KMS-11 (cell line): ENCODE data around the gene NLK.
"Not testable (repeated sequence)": the region's sequence is repeated elsewhere in the genome, so short reads cannot be mapped to it uniquely, and the experiment has no call there.

Source experiments
- H2AFZ ChIP-seq: fragments of 200-600 bp; sonication (generic); 2 replicates; pipeline ENCODE4 v1.6.1; 2016; ENCODE audit warnings: antibody characterized with exemption, mixed run types, low read depth
- H3K27ac ChIP-seq: fragments of 200-600 bp; sonication (generic); 2 replicates; pipeline ENCODE4 v1.6.1; 2016; ENCODE audit warnings: mild to moderate bottlenecking, mixed run types
- H3K27me3 ChIP-seq: fragments of 200-600 bp; sonication (generic); 2 replicates; pipeline ENCODE4 v1.6.1; 2017; ENCODE audit warnings: mild to moderate bottlenecking, low read depth, mixed run types, moderate library complexity; ENCODE audit not compliant: insufficient read depth
- H3K36me3 ChIP-seq: fragments of 200-600 bp; sonication (generic); 2 replicates; pipeline ENCODE4 v1.6.1; 2017; ENCODE audit warnings: mild to moderate bottlenecking, mixed run types; ENCODE audit not compliant: insufficient read depth
- H3K4me1 ChIP-seq: fragments of 200-600 bp; sonication (generic); 2 replicates; pipeline ENCODE4 v1.6.1; 2016; ENCODE audit warnings: mild to moderate bottlenecking, low read depth, mixed run types; ENCODE audit not compliant: poor library complexity, severe bottlenecking
- H3K4me2 ChIP-seq: fragments of 200-600 bp; sonication (generic); 2 replicates; pipeline ENCODE4 v1.7.0; 2016; ENCODE audit warnings: mild to moderate bottlenecking, mixed run types
- H3K4me3 ChIP-seq: fragments of 200-600 bp; sonication (generic); IDR thresholded peaks from 2 replicates; pipeline ENCODE4 v1.6.1; 2017; ENCODE audit warnings: low read depth, low read length, mixed read lengths; ENCODE audit not compliant: insufficient read depth
- H3K79me2 ChIP-seq: fragments of 200-600 bp; sonication (generic); 2 replicates; pipeline ENCODE4 v1.6.1; 2016; ENCODE audit warnings: low read depth, mixed run types; ENCODE audit not compliant: insufficient read depth
- H3K9ac ChIP-seq: fragments of 200-600 bp; sonication (generic); 2 replicates; pipeline ENCODE4 v1.6.1; 2016; ENCODE audit warnings: mild to moderate bottlenecking, mixed run types
- H4K20me1 ChIP-seq: fragments of 200-600 bp; sonication (generic); 2 replicates; pipeline ENCODE4 v1.6.1; 2016; ENCODE audit warnings: mild to moderate bottlenecking, mixed run types; ENCODE audit not compliant: insufficient read depth
- CTCF ChIP-seq: fragments of 200-600 bp; sonication (generic); conservative IDR thresholded peaks from 2 replicates; pipeline ENCODE4 v1.6.1; 2017; ENCODE audit warnings: low read depth, mild to moderate bottlenecking, antibody characterized with exemption, low read length, moderate library complexity, mixed read lengths

NLK gene

GRCh38 chr17:28178800-28179199, 136.3 kb downstream of the NLK start:
- TF ChIP-seq CTCF, result no peak
- Histone ChIP-seq H3K9ac (no peak overlapping the region), H3K27ac (no peak overlapping the region), H3K4me2 (no peak overlapping the region), H3K4me3 (no peak overlapping the region), H4K20me1 (no peaks in the 10 kb centered on the region), H3K4me1 (no peaks in the 10 kb centered on the region), H3K27me3 (no peaks in the 10 kb centered on the region), H2AFZ (no peak overlapping the region), H3K36me3 (no peaks in the 10 kb centered on the region), H3K79me2 (no peaks in the 10 kb centered on the region)

GRCh38 chr17:28180449-28180848, 138.0 kb downstream of the NLK start:
- H3K4me1 ChIP-seq, result no peaks in the 10 kb centered on the region
- no peak overlapping the region for H3K27ac ChIP-seq
- TF ChIP-seq CTCF, result no peak
- no peaks in the 10 kb centered on the region for H3K36me3 ChIP-seq
- H3K27me3 ChIP-seq, result no peaks in the 10 kb centered on the region
- no peak overlapping the region for H2AFZ ChIP-seq
- H3K4me2 ChIP-seq, result no peak overlapping the region
- no peaks in the 10 kb centered on the region for H4K20me1 ChIP-seq
- H3K4me3 ChIP-seq, result no peak overlapping the region
- no peaks in the 10 kb centered on the region for H3K79me2 ChIP-seq
- H3K9ac ChIP-seq, result no peak overlapping the region

GRCh38 chr17:28181568-28181967, 139.1 kb downstream of the NLK start:
- Histone ChIP-seq H3K4me2 (no peak overlapping the region), H2AFZ (no peak overlapping the region), H3K4me1 (no peaks in the 10 kb centered on the region), H3K79me2 (no peaks in the 10 kb centered on the region), H3K9ac (no peak overlapping the region), H3K36me3 (no peaks in the 10 kb centered on the region), H3K27me3 (no peaks in the 10 kb centered on the region), H4K20me1 (no peaks in the 10 kb centered on the region), H3K4me3 (no peak overlapping the region), H3K27ac (no peak overlapping the region)
- TF ChIP-seq CTCF, result no peak

GRCh38 chr17:28182559-28182958, 140.1 kb downstream of the NLK start:
- Histone ChIP-seq H4K20me1 (no peaks in the 10 kb centered on the region), H3K4me2 (no peak overlapping the region), H2AFZ (no peak overlapping the region), H3K79me2 (no peaks in the 10 kb centered on the region), H3K27me3 (no peaks in the 10 kb centered on the region), H3K27ac (no peak overlapping the region), H3K4me3 (no peak overlapping the region), H3K9ac (no peak overlapping the region), H3K4me1 (no peaks in the 10 kb centered on the region), H3K36me3 (no peaks in the 10 kb centered on the region)
- TF ChIP-seq CTCF, result no peak

- Histone ChIP-seq H3K9ac (no peak overlapping the region), H3K79me2 (no peaks in the 10 kb centered on the region), H3K27me3 (no peaks in the 10 kb centered on the region), H2AFZ (no peak overlapping the region), H3K36me3 (no peaks in the 10 kb centered on the region), H3K4me2 (no peak overlapping the region), H3K4me3 (no peak overlapping the region), H3K27ac (no peak overlapping the region), H4K20me1 (no peaks in the 10 kb centered on the region), H3K4me1 (no peaks in the 10 kb centered on the region)
- no peak for TF ChIP-seq CTCF
Observed at GRCh38 chr17:28185658-28186057, 143.2 kb downstream of the NLK start.

GRCh38 chr17:28186472-28186871, 144.0 kb downstream of the NLK start:
- not testable (repeated sequence) for H3K79me2 ChIP-seq, H3K27me3 ChIP-seq, H4K20me1 ChIP-seq, H3K4me2 ChIP-seq, H2AFZ ChIP-seq, H3K4me3 ChIP-seq, H3K27ac ChIP-seq, H3K4me1 ChIP-seq, H3K36me3 ChIP-seq, H3K9ac ChIP-seq
